Stimulated activated CD4-positive, alpha-beta T cell treated with anti-CD3 and anti-CD28 coated beads, Interleukin-1b, Interleukin-23, amount 100 ng/mL, for 4 hours (primary cell): ENCODE results near the gene TCF15.
"Not testable (repeated sequence)": the region's sequence is repeated elsewhere in the genome, so short reads cannot be mapped to it uniquely, and the experiment has no call there.

ENCODE experiments used
- DNase-seq, 2 donors: peaks; one replicate each; pipeline ENCODE4 v3.0.0-alpha.2; 2020; ENCODE audit warnings: low read depth in 2 of 2

The TCF15 gene

DNA sequence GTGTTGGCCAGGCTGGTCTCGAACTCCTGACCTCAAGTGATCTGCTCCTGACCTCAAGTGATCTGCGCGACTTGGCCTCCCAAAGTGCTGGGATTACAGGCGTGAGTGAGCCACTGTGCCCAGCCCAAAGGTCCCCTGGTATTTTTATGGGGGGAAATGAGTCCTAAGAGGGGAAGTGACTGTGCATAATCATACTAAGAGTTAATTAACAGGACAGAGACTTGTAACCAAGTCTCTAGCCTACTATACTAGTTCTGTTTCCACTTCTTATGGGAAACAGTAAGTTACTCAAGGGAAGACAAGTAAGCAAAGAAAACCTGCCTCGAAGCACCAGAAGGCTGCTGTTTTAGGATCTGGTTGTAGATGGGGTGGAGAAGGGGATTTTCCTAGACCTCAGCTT, 27.9 kb downstream of the TCF15 start:
- no peak for DNase-seq

DNA sequence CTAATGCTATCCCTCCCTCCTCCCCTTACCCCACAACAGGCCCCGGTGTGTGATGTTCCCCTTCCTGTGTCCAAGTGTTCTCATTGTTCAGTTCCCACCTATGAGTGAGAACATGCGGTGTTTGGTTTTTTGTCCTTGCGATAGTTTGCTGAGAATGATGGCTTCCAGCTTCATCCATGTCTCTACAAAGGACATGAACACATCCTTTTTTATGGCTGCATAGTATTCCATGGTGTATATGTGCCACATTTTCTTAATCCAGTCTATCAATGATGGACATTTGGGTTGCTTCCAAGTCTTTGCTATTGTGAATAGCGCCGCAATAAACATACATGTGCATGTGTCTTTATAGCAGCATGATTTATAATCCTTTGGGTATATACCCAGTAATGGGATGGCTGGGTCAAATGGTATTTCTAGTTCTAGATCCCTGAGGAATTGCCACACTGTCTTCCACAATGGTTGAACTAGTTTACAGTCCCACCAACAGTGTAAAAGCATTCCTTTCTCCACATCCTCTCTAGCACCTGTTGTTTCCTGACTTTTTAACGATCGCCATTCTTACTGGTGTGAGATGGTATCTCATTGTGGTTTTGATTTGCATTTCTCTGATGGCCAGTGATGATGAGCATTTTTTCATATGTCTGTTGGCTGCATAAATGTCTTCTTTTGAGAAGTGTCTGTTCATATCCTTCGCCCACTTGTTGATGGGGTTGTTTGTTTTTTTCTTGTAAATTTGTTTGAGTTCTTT, 31.0 kb downstream of the TCF15 start:
- not testable (repeated sequence) for DNase-seq

DNA sequence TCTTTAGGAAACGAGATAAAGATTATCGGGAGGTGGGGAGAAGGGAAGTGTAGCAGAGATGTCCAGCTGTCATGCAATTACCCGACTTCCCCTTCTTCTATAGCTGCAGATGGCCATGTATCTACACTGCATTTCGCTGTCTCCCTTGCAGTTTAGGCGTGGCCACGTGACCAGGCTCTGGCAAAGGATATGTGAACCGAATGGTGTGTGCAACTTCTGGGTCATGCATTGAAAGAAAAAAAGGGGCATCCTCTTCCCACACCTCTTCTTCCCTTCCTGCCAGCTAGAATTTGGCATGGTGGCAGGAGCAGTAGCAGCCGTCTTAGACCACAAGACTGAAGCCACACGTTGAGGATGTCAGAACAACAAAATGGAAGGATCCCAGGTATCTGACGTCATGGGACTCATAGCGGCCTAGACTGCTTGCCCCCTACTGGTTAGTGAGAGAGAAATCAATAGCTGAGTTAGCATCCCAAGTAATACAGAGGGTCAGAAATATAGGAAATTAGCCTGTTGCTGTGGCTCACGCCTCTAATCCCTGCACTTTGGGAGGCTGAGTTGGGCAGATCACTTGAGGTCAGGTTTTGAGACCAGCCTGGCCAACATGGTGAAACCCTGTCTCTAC, 32.8 kb downstream of the TCF15 start:
- DNase-seq: no peak

DNA sequence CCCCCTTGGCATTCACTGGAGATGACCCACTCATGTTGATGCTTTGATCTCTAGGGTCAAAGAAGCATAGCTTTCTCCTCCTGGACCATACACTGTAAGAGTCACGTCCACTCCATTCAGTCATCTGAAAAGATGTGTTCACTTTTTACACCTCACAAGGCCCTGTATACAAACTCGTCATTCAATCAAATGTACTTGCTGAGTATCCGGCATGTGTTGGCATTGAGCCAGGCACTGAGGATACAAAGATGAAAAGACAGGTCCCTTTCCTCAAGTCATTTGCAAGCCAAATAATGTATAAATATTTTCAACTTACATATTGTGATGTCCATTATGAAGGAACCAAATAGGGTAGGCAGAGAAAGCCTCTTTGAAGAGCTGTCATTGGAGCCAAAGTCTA, 34.0 kb downstream of the TCF15 start:
- DNase-seq: no peak

DNA sequence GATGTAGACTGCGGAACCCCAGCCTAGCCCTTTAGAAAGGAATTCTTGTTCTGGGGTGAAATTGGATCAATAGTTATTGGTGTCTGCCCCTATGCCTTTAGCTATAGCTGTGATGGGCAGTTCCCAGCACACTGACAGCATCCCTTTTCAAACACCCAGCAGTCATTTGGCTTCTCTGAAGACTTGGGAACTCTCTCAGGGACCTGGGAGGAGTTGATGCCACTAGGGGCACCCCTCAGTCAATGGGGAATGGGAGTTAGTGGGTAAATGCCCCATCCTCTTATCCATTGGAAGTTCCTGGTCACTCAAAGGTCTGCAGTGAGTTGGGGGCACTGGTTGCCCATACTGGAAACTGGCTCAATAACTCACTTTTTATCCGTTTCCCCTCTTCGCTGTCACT, 34.9 kb downstream of the TCF15 start:
- DNase-seq: no peak

DNA sequence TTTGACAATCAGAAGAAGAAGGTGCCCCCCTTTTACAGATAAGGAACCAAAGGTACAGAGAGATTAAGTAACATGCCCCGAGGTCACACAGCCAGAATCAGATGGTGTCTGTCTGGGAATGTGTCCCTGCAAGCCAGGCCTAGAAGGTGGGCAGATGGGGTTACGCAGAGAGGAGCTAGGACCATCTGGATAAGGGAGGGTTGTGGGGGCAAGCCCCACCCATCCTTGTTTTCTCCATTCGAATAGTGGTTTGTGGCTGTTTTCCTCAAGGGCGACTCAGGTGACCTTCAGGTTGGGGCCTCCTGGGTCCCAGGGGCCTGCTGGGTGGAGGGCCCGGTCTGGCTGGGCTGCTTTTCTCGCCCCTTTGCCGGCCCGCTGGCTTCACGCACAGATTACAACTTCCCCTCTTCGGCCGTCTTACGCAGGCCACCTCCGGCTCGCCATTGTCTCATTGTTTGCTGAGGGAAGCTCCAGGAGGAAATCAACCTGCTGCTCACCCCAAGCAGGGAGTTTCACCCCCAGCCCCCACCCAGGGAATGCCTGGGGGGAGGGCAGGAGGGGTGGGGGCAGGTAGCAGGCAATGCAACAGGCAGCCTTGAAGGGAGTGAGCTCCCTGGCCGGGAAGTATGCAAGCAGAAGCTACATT, 35.7 kb downstream of the TCF15 start:
- no peak for DNase-seq

DNA sequence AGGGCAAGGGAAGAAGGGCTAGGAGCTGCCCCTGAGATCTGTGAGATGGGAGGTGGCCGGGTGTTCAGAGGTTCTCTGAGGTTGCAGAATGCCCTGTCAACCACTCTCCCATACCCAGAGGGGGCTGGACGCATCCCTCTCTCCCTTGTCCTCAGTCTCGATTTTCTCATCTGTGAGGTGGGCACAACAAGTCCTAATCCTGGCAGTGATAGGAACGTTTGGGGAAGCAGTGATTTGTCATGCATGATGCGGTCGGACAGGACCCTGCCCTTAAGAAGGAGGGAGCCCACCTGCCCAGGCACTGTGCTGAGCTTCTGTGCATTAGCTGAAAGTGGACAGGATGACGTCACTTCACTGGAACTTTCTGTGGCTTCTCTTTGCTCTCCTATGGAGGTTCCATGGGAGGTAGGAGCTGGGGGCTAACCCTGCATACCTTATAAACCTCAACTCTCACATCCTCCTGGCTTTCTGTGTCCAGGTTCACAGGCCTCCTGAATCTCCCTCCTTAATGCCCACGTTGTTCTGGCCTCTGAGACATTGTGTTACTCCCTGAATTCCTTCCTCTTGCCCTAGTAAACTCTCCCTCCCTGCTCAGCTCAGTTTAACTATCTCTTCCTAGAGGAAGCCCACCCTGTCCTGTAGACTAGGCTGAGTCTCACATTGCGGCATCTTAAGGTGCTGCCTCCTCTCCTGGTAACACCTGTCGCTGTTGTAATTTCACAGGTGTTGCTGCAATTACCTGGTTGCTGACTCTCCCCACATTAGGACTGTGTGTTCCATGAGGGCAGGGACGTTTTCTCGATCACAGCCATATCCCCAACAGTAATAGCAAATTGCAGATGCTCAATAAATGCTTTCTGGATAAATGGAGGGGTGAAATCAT, 36.5 kb downstream of the TCF15 start:
- no peak for DNase-seq

DNA sequence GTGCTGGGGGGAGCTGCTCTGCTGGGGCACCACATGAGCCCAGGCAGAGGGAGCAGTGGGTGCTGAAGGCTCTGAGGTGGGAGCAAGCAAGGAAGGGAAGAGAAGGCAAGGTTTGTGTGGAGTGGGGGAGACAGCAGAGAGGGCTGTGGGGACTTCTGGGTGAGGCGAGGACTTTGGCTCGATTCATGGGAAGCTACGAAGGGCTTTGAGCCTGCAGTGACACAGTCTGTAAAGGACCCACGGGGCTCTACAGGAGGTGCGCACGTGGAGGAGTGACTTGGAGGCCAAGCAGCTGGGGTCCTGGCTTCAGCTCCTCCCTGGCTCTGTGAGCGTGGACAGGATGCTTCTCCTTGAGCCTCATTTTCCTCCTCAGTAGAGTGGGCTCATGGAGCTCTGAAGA, 37.4 kb downstream of the TCF15 start:
- no peak for DNase-seq

DNA sequence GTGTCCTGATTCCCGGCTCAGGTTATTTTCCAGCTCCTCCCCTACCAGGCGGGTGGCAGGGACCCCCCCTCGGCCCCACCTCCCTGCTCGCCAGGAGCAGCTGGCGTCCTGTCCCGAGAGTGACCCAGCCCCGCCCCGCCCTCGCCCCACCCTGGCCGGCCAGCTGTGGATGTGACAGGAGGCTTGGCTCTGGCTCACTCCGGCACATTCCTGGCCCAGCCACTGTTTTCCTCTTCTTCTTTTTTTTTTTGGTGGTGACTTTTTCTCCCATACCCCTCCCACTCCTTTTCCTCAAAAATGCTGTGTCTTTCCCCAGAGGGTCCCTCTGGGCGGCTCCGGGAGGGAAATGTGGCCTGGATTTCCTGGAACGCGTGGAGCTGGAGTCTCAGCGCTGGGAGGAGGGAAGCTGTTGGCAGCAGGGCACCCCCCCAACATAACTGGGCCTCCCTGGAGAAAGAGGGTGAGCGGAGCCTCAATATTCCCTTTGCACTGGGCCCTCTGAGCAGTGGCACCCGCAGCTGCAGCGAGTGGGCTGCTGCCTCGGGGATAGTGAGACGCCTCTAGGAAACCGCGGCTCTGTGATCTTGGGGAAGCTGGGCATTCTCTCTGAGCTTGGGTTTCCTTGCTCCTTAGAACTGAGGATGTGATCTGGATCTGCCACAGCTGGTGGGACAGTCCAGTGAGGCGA, 38.2 kb downstream of the TCF15 start:
- DNase-seq: no peak

DNA sequence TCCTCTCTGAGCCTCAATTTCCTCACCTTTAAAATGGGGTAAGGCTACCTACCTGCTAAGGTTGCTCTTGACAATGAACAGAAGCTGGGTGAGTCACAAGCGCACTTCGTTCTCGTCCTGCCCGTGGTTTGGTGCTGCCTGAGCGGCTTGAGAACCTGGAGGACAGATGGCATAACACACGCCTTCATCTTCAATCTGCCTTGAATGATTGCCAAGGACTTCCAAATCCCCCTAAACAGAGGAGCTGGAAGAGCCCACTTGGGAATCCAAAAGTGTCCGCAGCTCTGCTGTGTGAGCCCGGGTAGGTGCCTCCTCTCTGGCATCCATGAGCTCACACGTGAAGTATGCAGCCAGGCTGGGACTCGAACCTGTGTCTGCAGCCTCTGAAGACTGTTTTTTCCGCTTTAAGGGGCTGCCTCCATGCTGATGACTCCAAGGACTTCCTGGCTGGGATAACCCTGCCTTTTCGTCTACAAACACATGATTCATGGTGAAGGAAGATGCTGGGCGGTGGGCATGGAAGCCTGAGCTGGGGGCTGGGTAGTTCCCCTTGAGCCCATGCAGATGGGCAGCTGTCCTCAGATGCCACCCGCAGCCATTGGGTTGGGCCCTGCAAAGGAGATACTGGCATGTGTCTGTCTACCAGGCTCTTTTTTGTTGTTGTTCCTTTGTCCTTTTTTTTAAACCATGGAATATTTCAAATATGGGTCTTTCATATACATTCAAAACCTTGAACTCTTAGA, 41.3 kb downstream of the TCF15 start:
- no peak for DNase-seq

DNA sequence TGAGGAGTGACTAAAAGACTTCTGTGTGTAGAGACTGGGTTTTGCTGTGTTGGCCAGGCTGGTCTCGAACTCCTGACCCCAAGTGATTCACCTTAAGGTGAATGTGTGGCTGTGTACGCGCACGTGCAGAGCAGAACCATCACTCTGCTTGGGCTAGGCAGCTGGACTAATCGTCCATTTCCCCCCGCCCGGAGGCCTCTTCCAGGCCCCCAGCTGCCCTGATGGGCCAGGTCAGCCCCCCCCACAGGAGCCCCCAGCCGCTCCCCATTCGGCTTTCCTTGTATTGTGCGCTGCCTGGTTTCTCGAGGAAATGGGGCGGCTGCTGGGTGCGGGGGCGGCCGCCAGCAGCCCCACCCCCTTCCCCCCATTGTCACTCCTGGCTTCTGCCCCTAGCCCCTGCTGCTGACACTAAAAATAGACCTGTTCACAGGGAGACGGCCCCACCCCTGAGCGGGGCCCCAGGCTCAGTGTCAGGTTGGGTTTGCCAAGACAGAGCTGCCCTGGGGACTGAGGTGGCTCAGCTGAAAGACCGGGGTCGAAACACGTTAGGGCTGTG, 41.9 kb downstream of the TCF15 start:
- no peak for DNase-seq

DNA sequence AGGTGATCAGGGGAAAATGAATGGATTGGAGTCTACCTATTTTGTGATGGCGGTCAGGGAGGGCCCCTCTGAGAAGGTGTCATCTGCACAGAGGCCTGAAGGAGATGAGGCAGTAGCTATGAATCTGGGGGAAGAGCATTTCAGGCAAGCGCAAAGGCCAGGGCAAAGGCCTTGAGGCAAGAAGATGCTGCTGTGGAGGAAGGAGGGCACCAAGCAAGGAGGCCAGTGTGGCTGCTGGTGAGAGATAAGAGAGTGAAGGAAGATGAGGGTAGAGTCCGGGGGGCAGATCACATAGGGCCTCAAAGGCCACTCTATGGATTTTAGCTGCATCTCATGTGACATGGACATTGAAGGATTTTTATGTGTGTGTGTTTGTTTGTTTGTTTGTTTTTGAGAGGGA, 45.9 kb downstream of the TCF15 start:
- no peak for DNase-seq

DNA sequence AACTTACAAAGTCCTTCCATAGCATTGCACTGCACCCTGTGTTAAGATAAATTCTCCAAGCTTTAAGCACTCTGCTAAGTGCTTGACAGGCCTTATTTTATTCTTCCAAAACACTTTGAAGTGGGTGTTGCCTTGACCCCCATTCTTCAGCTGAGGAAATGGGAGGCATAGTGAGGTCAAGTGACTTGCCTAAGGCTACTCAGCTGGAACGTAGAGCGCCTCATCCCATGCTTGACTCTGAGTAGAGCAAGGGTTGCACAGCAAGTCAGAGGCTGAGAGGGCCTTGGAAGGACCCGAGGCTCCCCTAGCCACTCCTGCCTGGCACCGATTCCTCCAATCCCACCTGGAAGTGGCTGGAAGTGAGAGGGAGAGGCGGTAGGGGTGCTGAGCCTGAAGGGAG, 46.9 kb downstream of the TCF15 start:
- DNase-seq: no peak

DNA sequence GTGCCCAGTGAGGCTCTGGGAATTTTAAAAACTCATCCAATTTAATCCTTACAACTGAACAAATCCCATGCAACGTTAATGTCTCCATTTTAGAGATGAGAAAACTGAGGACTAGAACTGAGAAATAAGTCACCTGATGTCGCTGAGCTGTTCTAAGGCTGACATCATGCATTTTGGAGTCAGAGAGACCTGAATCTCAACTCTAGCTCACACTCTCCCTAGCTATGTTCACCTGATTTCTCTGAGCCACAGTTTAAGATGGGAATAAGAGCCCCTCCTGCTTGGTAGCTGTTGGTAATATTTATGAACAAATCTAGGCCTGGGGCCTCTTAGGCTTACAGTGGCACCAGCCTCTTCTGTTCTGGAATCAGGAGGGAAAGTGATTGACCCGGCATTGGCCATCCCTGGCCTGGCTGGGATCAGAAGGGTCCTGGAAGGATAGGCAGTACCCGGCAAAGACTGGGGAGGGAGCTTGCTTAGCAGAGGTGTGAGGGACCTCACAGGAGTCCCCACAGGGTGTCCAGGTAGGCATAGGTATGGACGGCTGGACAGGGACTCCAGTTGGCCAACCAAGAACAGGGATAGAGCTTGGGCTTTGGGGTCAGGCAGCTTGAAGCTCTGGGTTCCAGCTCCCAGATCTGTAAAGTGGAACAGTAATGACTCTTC, 47.7 kb downstream of the TCF15 start:
- DNase-seq: no peak

DNA sequence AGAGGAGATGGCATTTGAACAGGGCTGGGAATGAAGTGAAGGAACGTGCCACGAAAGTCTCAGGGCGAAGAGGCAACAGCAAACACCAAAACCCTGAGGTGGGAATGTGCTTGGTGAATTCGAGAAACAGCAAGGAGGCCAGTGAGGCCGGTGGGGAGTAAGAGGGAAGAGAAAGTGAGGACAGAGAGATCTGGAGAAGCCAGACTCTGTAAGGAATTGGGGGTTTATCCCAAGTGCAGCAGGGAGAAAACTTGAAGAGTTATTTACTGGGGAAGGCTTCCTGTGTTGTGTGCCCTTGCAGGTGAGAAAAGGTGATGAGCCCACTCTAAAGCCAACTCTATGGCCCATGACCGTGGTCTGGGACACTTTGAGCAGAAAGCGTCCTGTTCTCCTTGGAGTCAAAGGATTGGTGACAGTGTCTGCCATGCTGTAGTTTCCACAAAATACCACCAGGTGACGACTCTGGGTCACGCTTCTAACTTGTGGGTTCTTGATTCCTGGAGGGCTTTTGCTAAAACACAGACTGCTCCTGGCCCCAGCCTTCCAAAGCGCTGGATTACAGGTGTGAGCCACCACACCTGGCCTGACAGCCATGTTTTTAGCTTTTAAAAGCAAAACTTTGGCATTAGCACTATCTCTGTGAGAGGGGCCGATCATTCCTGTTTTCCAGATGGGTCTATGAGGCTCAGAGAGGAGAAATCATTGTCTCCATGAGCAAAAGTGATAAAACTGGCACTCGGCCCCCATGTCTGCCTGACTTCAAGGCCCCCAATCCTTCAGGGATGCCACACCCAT, 48.5 kb downstream of the TCF15 start:
- DNase-seq: peak in 1 of 2 donors; percentile 18

DNA sequence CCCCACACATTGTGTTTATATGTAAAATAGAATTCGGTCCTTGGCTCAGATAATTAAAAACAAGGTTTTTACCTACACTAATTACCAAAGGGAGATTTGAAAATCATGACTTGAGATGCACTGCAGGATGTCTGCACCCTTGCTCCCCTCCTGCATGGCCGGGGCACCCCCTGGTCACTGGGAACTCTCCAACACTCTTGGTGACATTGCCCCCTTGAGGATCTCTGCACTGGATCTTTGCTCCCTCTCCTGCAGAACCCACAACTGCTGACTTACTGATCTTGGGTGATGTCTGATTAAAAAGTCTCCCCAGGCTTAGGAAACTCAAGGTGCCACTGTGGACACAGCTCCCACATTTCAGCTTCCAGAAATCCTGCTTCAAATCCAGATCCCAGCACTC, 49.4 kb downstream of the TCF15 start:
- no peak for DNase-seq

DNA sequence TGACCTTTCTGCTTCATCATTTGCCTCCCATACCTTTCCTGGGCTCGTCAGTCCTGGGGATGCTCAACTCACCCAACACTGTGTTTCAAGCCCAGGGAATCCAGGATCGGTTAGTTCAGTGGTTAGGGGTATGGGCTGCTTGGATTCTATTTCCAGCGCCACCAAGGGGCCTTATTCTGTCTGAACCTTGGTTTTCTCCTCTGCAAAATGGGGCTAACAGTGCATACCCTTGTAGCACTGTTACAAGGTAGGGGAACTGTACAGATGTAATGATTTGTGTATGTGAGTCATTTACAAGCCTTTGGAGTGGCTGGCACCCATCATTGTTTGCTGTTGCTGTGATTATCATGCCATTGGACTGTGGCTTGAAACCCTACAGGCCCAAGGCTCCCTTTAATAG, 52.0 kb downstream of the TCF15 start:
- DNase-seq: no peak

DNA sequence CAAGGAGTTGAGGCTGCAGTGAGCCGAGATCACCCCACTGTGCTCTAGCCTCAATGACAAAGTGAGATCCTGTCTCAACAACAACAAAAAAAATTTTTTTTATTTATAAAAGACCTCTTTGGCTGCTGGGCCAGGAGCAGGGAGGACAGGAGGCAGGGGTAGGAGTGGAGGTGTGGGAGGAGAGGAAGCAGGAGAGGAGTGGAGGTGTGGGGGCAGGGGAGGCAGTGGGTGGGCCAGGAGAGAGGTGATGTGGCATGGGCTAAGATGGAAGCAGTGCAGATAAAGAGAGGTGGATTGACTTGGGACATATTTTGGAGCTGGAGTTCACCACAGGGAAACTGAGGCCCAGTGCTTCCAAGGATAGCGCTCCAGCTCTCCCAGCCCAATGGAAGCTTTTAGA, 53.1 kb downstream of the TCF15 start:
- no peak for DNase-seq

DNA sequence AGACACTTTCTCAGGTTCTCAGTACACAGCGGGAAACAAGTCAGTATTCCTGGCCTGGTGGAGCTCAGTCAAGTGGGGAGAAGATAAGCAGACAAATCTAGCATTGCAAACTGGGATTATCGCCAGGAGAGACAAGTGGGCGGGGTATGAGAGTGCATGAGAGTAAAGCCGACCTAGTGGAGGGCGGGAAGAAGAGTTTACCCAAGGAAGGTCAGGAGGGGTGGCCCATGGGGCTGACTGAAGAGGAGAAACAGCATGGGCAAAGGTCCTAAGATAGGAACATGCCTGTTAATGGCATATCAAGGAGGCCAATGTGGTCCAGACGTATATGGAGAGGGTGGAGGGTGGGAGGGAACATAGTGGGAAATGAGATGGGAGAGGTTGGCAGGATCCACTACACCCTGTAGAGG, 54.1 kb downstream of the TCF15 start:
- no peak for DNase-seq
